ENCODE measurements around the gene PAPOLB. TPM values are rescaled to one million over a fixed set of nuclear protein-coding genes. Genes with fewer than 3 reads are reported as not detected.

Gene PAPOLB
- total RNA-seq, 1 experiment from 2014 or later: 0.07 TPM

DNA sequence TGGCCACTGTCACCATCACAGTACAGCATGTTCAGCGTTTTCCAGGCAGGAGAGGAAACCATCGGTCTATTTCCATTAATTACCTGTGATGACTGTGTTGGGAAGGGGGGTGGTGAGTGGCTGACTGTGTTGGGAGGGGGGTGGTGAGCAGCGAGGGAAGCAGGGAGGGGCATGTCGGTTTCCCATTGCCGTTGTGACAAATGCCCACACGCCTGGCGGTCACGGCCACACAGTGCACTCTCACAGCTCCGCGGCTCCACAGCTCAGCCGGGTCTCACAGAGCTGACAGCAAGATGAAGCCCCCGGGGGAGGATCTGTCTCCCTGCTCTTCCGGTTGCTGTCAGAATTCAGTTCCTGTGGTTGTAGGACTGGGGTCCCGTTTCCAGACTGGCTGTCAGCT, 47.4 kb downstream of the PAPOLB start:
- Mint-ChIP-seq H3K27me3 (ENCODE audit: unreplicated experiment) (peaks cover 46% of the 10 kb centered on the region), H3K4me3 (ENCODE audit: low read depth, unreplicated experiment) (no peak overlapping the region), H3K9me3 (ENCODE audit: low read depth, unreplicated experiment) (peaks cover 5% of the 10 kb centered on the region), H3K4me1 (ENCODE audit: low read depth, unreplicated experiment) (no peaks in the 10 kb centered on the region), H3K27ac (ENCODE audit: unreplicated experiment) (no peak overlapping the region), H3K36me3 (ENCODE audit: insufficient read depth, unreplicated experiment) (no peaks in the 10 kb centered on the region)
- intact Hi-C loops (cut with micrococcal nuclease; ENCODE audit: unreplicated experiment): no loop called here
- no TSS peak for BruUV-seq (replicated peaks)
- CTCF ChIA-PET: no interaction called here
- TF ChIP-seq, protein P1, sequence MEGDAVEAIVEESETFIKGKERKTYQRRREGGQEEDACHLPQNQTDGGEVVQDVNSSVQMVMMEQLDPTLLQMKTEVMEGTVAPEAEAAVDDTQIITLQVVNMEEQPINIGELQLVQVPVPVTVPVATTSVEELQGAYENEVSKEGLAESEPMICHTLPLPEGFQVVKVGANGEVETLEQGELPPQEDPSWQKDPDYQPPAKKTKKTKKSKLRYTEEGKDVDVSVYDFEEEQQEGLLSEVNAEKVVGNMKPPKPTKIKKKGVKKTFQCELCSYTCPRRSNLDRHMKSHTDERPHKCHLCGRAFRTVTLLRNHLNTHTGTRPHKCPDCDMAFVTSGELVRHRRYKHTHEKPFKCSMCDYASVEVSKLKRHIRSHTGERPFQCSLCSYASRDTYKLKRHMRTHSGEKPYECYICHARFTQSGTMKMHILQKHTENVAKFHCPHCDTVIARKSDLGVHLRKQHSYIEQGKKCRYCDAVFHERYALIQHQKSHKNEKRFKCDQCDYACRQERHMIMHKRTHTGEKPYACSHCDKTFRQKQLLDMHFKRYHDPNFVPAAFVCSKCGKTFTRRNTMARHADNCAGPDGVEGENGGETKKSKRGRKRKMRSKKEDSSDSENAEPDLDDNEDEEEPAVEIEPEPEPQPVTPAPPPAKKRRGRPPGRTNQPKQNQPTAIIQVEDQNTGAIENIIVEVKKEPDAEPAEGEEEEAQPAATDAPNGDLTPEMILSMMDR (IDR thresholded peaks at IDR 0.05; ENCODE audit: unreplicated experiment): no peak
- no peak for DNase-seq

DNA sequence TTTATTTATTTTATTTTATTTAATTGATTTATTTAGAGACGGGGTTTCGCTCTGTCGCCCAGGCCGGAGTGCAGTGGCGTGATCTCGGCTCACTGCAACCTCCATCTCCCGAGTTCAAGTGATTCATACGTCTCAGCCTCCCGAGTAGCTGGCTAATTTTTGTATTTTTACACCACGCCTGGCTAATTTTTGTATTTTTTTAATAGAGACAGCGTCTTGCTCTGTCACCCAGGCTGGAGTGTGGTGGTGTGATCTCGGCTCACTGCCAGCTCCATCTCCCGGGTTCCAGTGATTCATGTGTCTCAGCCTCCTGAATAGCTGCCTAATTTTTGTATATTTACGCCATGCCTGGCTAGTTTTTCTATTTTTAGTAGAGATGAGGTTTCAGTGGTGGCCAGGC, 52.2 kb downstream of the PAPOLB start:
- CTCF ChIA-PET: no interaction called here
- TF ChIP-seq, protein P1 (IDR thresholded peaks at IDR 0.05; ENCODE audit: unreplicated experiment): no peak

GRCh38 chr7:4809091-4809591, 52.7 kb downstream of the PAPOLB start:
- Mint-ChIP-seq H3K4me3 (ENCODE audit: low read depth, unreplicated experiment) (no peak overlapping the region), H3K4me1 (ENCODE audit: low read depth, unreplicated experiment) (no peaks in the 10 kb centered on the region), H3K9me3 (ENCODE audit: low read depth, unreplicated experiment) (peaks cover 5% of the 10 kb centered on the region), H3K36me3 (ENCODE audit: insufficient read depth, unreplicated experiment) (no peaks in the 10 kb centered on the region), H3K27me3 (ENCODE audit: unreplicated experiment) (peaks cover 56% of the 10 kb centered on the region), H3K27ac (ENCODE audit: unreplicated experiment) (no peak overlapping the region)
- TF ChIP-seq, protein P1 (IDR thresholded peaks at IDR 0.05; ENCODE audit: unreplicated experiment): no peak
- intact Hi-C loops (cut with micrococcal nuclease; ENCODE audit: unreplicated experiment): no loop called here
- no peak for DNase-seq
- BruUV-seq (replicated peaks): no TSS peak
- CTCF ChIA-PET: no interaction called here

More for the DNA sequence above, 52.2 kb downstream of the PAPOLB start:
- Mint-ChIP-seq H3K27ac (ENCODE audit: unreplicated experiment) (no peak overlapping the region), H3K4me3 (ENCODE audit: low read depth, unreplicated experiment) (no peak overlapping the region), H3K4me1 (ENCODE audit: low read depth, unreplicated experiment) (no peaks in the 10 kb centered on the region), H3K27me3 (ENCODE audit: unreplicated experiment) (peaks cover 62% of the 10 kb centered on the region), H3K9me3 (ENCODE audit: low read depth, unreplicated experiment) (peaks cover 5% of the 10 kb centered on the region), H3K36me3 (ENCODE audit: insufficient read depth, unreplicated experiment) (no peaks in the 10 kb centered on the region)
- no peak for DNase-seq
- no TSS peak for BruUV-seq (replicated peaks)
- intact Hi-C loops (cut with micrococcal nuclease; ENCODE audit: unreplicated experiment): no loop called here

GRCh38 chr7:4808565-4808964, 53.3 kb downstream of the PAPOLB start:
- H3K27me3 Mint-ChIP-seq (ENCODE audit: unreplicated experiment): peaks cover 51% of the 10 kb centered on the region
- CTCF ChIA-PET: interaction anchor here (0.7 kb wide), 1 partner anchor 308 kb away, joined by 6 read pairs; no protein-coding TSS in a partner anchor

More at GRCh38 chr7:4808565-4808964, 53.3 kb downstream of the PAPOLB start:
- no peaks in the 10 kb centered on the region for H3K4me1 Mint-ChIP-seq (ENCODE audit: low read depth, unreplicated experiment)
- DNase-seq: no peak
- H3K4me3 Mint-ChIP-seq (ENCODE audit: low read depth, unreplicated experiment): no peak overlapping the region
- TF ChIP-seq, protein P1 (IDR thresholded peaks at IDR 0.05; ENCODE audit: unreplicated experiment): no peak
- H3K36me3 Mint-ChIP-seq (ENCODE audit: insufficient read depth, unreplicated experiment): no peaks in the 10 kb centered on the region
- intact Hi-C loops (cut with micrococcal nuclease; ENCODE audit: unreplicated experiment): no loop called here
- BruUV-seq (replicated peaks): no TSS peak
- no peak overlapping the region for H3K27ac Mint-ChIP-seq (ENCODE audit: unreplicated experiment)
- H3K9me3 Mint-ChIP-seq (ENCODE audit: low read depth, unreplicated experiment): peaks cover 5% of the 10 kb centered on the region

Measured in Calu3 (cell line).